ENCODE data around the gene RMND5B. TPM values are rescaled to one million over a fixed set of nuclear protein-coding genes. Genes with fewer than 3 reads are reported as not detected.
A peak's percentile ranks its signal among the peaks of the same experiment; 100 is the strongest.

RMND5B gene
- total RNA-seq, 1 donor from 2014 or later = 28.0 TPM

DNA sequence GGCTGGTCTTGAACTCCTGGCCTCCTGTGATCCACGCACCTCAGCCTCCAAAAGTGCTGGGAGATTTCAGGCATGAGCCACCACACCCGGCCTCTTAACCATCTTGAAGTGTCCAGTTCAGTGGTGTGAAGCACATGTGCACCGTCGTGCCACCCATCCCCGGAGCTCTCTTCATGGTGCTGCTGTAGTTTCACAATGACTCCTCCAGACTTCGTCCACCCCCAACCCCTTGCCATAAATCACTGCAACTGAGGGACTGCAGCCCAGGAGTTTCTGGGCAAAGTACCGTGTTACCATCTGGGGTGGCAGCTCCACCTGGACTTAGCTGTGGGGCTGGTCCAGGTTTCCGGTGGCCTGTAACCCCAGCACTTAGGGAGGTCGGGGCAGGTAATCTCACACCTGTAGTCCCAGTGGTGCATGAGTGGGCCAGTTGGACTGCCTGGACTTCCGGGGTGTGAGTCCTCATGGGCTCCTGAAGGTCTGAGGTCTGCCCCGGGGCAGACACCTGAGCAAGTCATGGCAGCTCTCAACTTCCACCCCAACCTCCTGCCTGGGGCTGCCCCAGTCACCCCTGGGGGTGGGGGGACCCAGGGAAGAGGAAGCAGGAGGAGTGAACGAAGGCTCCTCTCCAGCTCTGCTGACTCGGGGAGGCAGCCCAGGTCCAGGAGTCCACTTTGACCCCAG, 24.1 kb upstream of the RMND5B start:
- H3K4me1 Mint-ChIP-seq (ENCODE audit: low read depth) = no peaks in the 10 kb centered on the region
- no peaks in the 10 kb centered on the region for H3K36me3 Mint-ChIP-seq (ENCODE audit: low read depth)
- intact Hi-C loops (cut with micrococcal nuclease) = no loop called here
- peaks cover 16% of the 10 kb centered on the region for H3K27me3 Mint-ChIP-seq (ENCODE audit: insufficient read depth)
- H3K9me3 Mint-ChIP-seq = no peaks in the 10 kb centered on the region
- no peak for DNase-seq (ENCODE audit: low spot score)
- H3K27ac Mint-ChIP-seq = no peak overlapping the region
- no peak overlapping the region for H3K4me3 Mint-ChIP-seq

DNA sequence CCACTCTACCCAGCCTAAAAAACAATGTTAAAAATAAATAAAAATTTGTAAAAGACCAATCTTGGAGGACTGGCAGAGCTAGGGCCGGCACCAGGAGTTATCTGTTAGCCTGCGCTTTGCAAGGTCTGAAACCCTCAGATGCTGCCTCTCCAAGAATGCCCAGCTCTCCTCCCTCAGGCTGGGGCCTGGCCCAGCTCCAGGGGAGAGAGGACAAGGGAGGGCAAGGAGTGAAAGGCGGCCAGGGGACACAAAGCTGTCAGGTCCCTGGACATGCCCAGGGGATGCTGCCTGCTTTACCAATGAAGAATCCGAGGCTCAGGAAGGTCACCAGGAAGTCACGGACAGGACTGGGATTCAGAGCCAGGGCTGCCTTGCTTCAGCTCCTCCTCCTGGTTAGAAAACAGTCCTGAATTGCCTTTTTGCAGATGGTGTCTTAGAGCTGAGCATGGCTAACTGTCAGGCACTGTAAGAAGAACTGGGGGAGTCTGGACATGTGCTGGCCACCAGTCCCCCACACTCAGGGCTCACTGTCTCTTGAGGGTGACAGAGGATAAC, 23.0 kb upstream of the RMND5B start:
- Mint-ChIP-seq H3K36me3 (ENCODE audit: low read depth) (no peaks in the 10 kb centered on the region), H3K9me3 (peaks cover 3% of the 10 kb centered on the region), H3K4me3 (no peak overlapping the region), H3K27ac (no peak overlapping the region), H3K4me1 (ENCODE audit: low read depth) (peaks cover 3% of the 10 kb centered on the region), H3K27me3 (ENCODE audit: insufficient read depth) (peaks cover 20% of the 10 kb centered on the region)
- no peak for DNase-seq (ENCODE audit: low spot score)
- intact Hi-C loops (cut with micrococcal nuclease) = no loop called here

DNA sequence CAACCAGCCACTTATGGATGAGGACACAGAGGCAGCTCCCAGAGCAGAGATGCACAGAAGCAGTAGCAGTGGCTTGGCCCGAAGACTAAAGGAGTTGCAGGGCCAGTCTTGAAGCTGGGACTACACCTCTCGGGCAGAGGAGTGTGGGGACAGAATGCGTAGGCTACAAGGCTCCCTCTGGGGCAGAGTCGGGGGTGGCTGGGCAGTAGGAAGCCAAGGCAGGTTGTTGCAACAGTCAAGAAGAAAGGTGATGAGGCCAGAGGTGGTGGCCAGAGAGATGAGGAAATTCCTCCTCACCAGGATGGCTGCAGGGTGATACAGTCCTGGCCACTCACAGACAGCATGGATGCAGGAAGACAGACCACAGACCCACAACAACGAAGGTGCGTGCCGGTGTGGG, 22.4 kb upstream of the RMND5B start:
- Mint-ChIP-seq H3K9me3 (peaks cover 5% of the 10 kb centered on the region), H3K27me3 (ENCODE audit: insufficient read depth) (peaks cover 22% of the 10 kb centered on the region), H3K4me1 (ENCODE audit: low read depth) (peaks cover 5% of the 10 kb centered on the region), H3K36me3 (ENCODE audit: low read depth) (no peaks in the 10 kb centered on the region), H3K27ac (no peak overlapping the region), H3K4me3 (no peak overlapping the region)
- intact Hi-C loops (cut with micrococcal nuclease) = no loop called here
- DNase-seq (ENCODE audit: low spot score) = no peak

DNA sequence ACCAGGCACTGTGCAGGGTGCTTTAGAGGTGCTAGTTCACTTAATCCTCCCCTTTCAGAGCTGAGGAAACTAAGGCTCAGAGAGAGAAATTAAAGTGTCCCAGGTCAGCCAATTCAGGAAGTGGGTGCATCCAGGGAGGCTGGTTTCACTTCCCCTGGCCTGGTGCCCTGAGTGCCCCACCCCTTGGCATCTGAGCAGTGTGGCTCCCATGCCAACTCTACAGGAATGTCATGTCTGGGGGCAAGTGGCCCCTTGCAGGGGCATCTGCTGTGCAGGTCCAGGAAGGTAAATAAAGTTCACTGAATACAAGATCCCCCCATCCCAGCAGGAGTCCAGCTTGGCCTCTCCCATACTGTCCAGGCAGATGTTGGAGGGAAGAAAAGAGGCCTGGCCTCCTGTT, 21.8 kb upstream of the RMND5B start:
- Mint-ChIP-seq H3K4me1 (ENCODE audit: low read depth) (peaks cover 5% of the 10 kb centered on the region), H3K36me3 (ENCODE audit: low read depth) (no peaks in the 10 kb centered on the region), H3K27ac (no peak overlapping the region), H3K27me3 (ENCODE audit: insufficient read depth) (peaks cover 19% of the 10 kb centered on the region), H3K4me3 (no peak overlapping the region), H3K9me3 (peaks cover 5% of the 10 kb centered on the region)
- DNase-seq (ENCODE audit: low spot score) = no peak
- intact Hi-C loops (cut with micrococcal nuclease) = no loop called here

DNA sequence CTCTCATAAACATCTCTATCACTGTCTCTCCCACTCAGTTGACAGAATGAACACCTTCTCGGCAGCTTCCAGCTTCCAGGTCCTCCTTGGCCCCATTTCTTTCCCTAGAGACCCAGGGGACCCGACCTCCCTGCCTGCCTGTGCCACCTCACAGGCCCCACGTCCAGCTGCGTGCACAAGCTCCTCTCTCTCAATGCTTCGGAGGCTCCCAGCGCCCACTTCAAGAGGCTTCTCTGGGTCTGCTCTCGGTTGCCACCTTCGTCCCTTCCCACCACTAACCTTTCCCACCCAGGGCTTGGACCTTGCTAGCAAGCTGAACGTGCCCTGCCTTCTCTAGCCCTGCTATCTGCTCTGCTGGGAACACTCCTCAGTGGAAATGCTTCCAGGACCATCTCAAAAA, 20.3 kb upstream of the RMND5B start:
- intact Hi-C loops (cut with micrococcal nuclease) = no loop called here
- Mint-ChIP-seq H3K27ac (no peak overlapping the region), H3K27me3 (ENCODE audit: insufficient read depth) (peaks cover 28% of the 10 kb centered on the region), H3K9me3 (peaks cover 5% of the 10 kb centered on the region), H3K4me1 (ENCODE audit: low read depth) (peaks cover 20% of the 10 kb centered on the region), H3K36me3 (ENCODE audit: low read depth) (no peaks in the 10 kb centered on the region), H3K4me3 (no peak overlapping the region)
- DNase-seq (ENCODE audit: low spot score) = no peak

DNA sequence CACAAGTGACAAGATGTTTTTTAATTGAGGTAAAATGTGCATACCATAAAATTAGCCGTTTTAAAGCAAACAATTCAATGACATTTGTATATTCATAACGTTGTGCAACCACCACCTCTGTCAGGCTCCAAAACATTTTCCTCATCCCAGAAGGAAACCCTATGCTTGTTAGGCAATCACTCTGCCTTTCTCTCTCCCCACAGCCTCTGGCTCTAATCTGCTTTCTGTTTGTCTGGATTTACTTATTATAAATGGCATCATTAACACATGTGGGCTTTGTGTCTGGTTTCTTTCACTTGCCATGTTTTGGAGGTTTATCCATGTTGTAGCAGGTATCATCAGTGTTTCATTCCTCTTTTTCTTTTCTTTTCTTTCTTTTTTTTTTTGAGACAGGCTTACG, 18.9 kb upstream of the RMND5B start:
- H3K27ac Mint-ChIP-seq = no peak overlapping the region
- H3K36me3 Mint-ChIP-seq (ENCODE audit: low read depth) = no peaks in the 10 kb centered on the region
- intact Hi-C loops (cut with micrococcal nuclease) = loop anchor here (2.0 kb wide), 1 partner anchor 35 kb away; no protein-coding TSS in a partner anchor
- H3K4me1 Mint-ChIP-seq (ENCODE audit: low read depth) = peaks cover 34% of the 10 kb centered on the region
- H3K9me3 Mint-ChIP-seq = peaks cover 5% of the 10 kb centered on the region
- H3K4me3 Mint-ChIP-seq = no peak overlapping the region
- H3K27me3 Mint-ChIP-seq (ENCODE audit: insufficient read depth) = peaks cover 36% of the 10 kb centered on the region
- no peak for DNase-seq (ENCODE audit: low spot score)

DNA sequence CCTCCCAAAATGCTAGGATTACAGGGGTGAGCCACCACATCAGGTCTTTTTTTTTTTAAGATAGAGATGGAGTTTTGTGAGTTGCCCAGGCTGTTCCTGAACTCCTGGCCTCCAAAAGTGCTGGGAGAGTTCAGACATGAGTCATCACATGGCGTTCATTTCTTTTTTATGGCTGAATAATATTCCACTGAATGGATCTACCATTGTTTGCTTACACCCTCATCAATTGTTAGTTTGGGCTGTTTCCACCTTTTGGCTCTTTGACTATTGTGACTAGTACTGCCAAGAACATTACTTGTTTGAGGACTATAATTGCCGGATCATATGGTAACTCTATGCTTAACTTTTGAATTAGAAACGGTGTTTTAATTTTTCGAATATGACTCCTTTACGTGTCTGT, 18.3 kb upstream of the RMND5B start:
- Mint-ChIP-seq H3K9me3 (peaks cover 5% of the 10 kb centered on the region), H3K36me3 (ENCODE audit: low read depth) (no peaks in the 10 kb centered on the region), H3K4me1 (ENCODE audit: low read depth) (peaks cover 37% of the 10 kb centered on the region), H3K27ac (peak overlapping the region; percentile 92), H3K4me3 (peak overlapping the region; percentile 88), H3K27me3 (ENCODE audit: insufficient read depth) (peaks cover 38% of the 10 kb centered on the region)
- intact Hi-C loops (cut with micrococcal nuclease) = loop anchor here (2.0 kb wide), 1 partner anchor 36 kb away; no protein-coding TSS in a partner anchor
- no peak for DNase-seq (ENCODE audit: low spot score)

DNA sequence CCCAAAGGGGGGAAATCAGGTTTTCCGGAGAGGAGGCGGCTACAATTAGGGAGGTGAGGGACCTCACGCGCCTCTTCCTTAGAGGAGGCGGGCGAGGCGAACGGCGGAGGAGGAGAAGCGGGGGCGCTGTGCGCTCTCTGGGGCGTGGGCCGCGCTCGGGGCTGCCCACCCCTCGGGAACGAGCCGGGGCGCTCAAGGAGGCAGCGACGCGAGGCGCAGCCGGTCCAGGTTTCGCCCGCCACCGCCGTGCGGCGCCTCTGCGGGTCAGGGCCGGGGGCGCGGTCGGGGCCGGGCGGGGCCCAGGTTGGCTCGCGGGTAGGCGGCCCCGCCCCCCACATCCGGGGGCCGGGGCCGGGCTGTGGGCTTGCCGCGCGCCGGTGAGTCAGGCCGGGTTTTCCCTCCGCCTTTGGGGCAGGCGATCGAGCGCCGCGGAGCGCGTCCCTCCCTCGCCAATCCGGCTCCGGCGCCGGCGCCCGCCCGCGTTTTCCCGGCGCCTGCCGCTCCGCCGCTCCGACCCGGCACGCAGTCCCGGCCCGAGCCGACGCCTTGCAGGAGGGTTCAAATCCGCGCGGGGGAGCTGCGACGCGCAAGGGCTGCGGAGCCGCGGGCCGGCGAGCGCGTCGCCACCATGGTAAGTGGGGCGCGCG, 17.6 kb upstream of the RMND5B start, which contains the start of gene N4BP3:
N4BP3 (plus strand) TSS at position 392 of the 647 bp plus-strand sequence. CDS start 6,052 bp downstream, outside the sequence.
- Mint-ChIP-seq H3K36me3 (ENCODE audit: low read depth) (no peaks in the 10 kb centered on the region), H3K4me3 (peak within 1 kb of the TSS; percentile 89), H3K9me3 (peaks cover 5% of the 10 kb centered on the region), H3K4me1 (ENCODE audit: low read depth) (peaks cover 37% of the 10 kb centered on the region), H3K27ac (peak within 1 kb of the TSS; percentile 92), H3K27me3 (ENCODE audit: insufficient read depth) (peaks cover 38% of the 10 kb centered on the region)
- intact Hi-C loops (cut with micrococcal nuclease) = loop anchor here (1.0 to 2.0 kb wide), 3 partner anchors 17 to 40 kb away; partner anchors contain the start of gene NHP2
- DNase-seq (ENCODE audit: low spot score) = peak; percentile 83

DNA sequence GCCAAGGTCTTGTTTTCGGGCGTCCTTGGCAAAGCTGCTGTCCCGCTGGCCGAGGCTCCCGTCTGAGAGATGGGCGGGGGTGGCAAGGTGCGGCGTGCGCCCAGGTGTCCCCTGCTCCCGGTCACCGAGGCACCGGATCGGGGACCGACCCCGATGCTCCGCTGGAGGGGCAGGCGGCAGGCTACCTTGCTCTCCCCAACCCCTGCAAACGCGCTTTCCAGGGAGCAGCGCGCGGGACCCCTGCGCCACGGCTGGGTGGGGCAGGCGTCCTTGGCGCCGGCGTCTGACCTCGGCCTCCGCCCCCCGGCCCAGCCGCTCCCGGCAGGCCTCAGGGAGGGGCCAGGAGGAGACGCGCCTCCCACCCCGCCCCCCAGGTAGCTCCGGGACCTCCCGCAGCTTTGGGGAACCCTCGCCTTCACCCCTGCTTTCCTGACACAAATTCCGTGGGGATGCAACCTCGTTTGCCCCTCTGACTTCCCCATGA, 16.9 kb upstream of the RMND5B start:
- Mint-ChIP-seq H3K36me3 (ENCODE audit: low read depth) (no peaks in the 10 kb centered on the region), H3K27ac (peak overlapping the region; percentile 76), H3K4me1 (ENCODE audit: low read depth) (peaks cover 37% of the 10 kb centered on the region), H3K4me3 (peak overlapping the region; percentile 89), H3K27me3 (ENCODE audit: insufficient read depth) (peaks cover 39% of the 10 kb centered on the region), H3K9me3 (peaks cover 5% of the 10 kb centered on the region)
- intact Hi-C loops (cut with micrococcal nuclease) = loop anchor here (1.0 to 2.0 kb wide), 3 partner anchors 16 to 39 kb away; partner anchors contain the start of gene NHP2
- no peak for DNase-seq (ENCODE audit: low spot score)

DNA sequence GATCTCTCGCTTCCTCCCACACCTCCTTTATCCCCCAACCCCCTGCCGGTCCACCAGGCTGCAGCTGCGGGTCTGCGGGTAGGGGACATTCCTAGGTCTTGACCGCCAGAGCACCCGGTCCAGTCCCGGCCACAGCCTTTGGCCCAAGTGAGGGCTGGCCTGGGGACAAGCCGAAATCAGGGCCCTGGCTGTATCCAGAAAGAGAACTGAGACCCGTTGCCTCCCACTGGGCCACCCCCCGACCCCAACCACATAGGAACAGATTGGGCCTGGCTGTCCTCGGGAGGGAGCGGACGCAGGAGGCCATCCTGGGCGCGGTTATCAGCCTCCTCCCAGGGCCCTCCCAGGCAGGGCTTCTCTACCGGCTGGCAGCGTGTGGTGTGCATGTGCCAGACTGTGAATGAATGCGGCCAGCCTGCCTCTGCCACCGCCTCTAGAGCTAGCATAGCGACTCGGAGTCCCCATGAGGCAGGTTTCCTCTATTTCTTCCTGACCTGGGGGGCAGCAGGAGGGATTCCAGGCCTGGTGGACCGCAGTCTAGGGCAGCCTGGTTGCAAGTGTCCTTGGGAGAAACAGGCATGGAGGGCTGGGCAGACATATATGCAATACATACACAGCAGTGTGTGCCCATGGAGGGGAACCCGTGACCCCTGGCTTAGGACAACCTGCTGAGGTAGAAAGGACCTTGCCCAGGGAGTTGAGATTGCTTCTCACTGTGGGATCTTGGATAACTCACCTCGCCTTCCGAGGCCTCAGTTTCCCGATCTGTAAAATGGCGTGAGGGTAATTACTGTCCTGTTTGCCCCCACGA, 16.3 kb upstream of the RMND5B start:
- Mint-ChIP-seq H3K4me1 (ENCODE audit: low read depth) (peaks cover 37% of the 10 kb centered on the region), H3K9me3 (peaks cover 5% of the 10 kb centered on the region), H3K36me3 (ENCODE audit: low read depth) (no peaks in the 10 kb centered on the region), H3K27ac (peak overlapping the region; percentile 76), H3K4me3 (peak overlapping the region; percentile 89), H3K27me3 (ENCODE audit: insufficient read depth) (peaks cover 38% of the 10 kb centered on the region)
- no peak for DNase-seq (ENCODE audit: low spot score)
- intact Hi-C loops (cut with micrococcal nuclease) = no loop called here

DNA sequence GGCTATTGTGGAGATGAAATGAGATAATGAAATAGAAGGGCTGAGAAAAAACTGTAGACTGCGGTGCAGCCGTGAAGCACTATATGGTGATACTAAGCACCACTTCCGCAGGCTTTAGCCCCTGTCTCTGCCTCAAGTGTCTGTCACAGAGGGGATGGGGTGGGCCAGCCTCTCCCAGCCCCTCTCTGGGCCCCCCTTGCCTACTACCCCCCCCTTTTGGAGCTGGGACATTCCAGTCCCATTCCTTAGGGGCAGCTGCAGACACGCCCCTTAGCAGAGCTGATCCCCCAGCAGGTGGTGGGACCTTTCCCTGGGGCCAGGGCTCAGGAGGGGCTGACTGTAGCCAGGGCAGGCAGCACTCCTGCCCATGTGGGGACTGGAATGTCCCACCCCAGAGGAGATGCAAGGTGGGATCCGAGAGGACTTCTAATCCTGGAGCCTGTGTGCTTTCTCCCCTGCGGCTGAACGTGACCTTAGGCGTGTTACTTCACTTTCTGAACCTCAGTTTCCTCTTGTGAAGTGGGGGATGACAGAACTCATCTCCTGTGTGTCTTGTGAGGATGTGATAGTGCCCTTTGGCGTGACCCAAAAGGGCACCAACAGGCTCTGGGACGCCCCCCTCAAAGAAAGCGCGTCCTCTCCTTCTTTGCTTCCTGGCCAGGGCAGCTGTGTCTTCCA, 15.5 kb upstream of the RMND5B start:
- intact Hi-C loops (cut with micrococcal nuclease) = no loop called here
- H3K27me3 Mint-ChIP-seq (ENCODE audit: insufficient read depth) = peaks cover 38% of the 10 kb centered on the region
- H3K4me1 Mint-ChIP-seq (ENCODE audit: low read depth) = peaks cover 37% of the 10 kb centered on the region
- peak overlapping the region; percentile 89 for H3K4me3 Mint-ChIP-seq
- H3K9me3 Mint-ChIP-seq = peaks cover 5% of the 10 kb centered on the region
- H3K36me3 Mint-ChIP-seq (ENCODE audit: low read depth) = no peaks in the 10 kb centered on the region
- H3K27ac Mint-ChIP-seq = no peak overlapping the region
- DNase-seq (ENCODE audit: low spot score) = no peak

DNA sequence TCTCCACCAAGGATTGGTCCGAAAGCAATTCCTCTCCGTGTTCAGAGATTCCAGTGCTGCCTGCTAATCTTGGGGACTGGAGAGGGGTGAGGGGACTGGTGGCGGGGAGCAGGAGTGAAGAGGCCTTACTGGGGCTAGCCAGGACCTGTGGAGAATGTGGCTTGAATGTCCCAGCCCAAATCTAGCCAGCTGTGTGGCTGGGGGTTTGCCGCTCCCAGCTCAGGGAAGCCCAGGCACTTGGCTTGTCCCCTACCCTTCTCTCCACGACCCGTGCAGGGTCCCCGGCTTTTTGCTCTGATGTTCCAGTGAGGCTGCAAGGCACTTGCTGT, 15.0 kb upstream of the RMND5B start:
- Mint-ChIP-seq H3K36me3 (ENCODE audit: low read depth) (no peaks in the 10 kb centered on the region), H3K4me1 (ENCODE audit: low read depth) (peaks cover 37% of the 10 kb centered on the region), H3K27me3 (ENCODE audit: insufficient read depth) (peaks cover 33% of the 10 kb centered on the region), H3K9me3 (peaks cover 5% of the 10 kb centered on the region), H3K4me3 (peak overlapping the region; percentile 27), H3K27ac (no peak overlapping the region)
- intact Hi-C loops (cut with micrococcal nuclease) = loop anchor here (1.0 kb wide), 1 partner anchor 16 kb away; the partner anchor contains the start of gene RMND5B
- DNase-seq (ENCODE audit: low spot score) = no peak
